Fibroblast of lung (primary cell): ENCODE results near the gene PRR35.

Experiments used
- EZH2 ChIP-seq: IDR thresholded peaks from 2 replicates; pipeline ENCODE4 v1.5.1; 2012; ENCODE audit warnings: low read length, control low read depth, mild to moderate bottlenecking; ENCODE audit errors: missing control alignments
- TF ChIP-seq, protein P1 (sequence below), 2 donors: IDR thresholded peaks in 1 of 2; conservative IDR thresholded peaks in 1 of 2; 1 replicate in 1 of 2; 2 replicates in 1 of 2; pipeline ENCODE4 v1.5.1; 2011 to 2012; ENCODE audit warnings: low read length in 2 of 2, control low read depth in 1 of 2, inconsistent platforms in 1 of 2, low read depth in 1 of 2, mild to moderate bottlenecking in 1 of 2

DNA sequence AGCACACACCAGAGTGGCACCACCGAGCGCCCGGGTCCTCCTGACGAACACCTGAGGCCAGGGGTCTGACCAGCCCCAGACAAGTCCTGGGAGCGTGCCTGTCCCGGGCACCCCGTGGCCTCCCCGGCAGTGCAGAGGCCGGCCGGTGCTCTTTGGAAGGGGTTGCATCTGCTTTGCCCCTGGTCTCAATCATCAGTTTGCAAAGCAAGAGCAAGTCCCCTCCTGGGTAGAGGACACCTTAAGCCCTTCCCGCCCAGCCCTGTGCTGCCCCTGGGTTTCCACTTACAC lies 44.3 kb upstream of the PRR35 start:
- TF ChIP-seq, protein P1, sequence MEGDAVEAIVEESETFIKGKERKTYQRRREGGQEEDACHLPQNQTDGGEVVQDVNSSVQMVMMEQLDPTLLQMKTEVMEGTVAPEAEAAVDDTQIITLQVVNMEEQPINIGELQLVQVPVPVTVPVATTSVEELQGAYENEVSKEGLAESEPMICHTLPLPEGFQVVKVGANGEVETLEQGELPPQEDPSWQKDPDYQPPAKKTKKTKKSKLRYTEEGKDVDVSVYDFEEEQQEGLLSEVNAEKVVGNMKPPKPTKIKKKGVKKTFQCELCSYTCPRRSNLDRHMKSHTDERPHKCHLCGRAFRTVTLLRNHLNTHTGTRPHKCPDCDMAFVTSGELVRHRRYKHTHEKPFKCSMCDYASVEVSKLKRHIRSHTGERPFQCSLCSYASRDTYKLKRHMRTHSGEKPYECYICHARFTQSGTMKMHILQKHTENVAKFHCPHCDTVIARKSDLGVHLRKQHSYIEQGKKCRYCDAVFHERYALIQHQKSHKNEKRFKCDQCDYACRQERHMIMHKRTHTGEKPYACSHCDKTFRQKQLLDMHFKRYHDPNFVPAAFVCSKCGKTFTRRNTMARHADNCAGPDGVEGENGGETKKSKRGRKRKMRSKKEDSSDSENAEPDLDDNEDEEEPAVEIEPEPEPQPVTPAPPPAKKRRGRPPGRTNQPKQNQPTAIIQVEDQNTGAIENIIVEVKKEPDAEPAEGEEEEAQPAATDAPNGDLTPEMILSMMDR (conservative IDR thresholded peaks at IDR 0.05 in 1 of 2, IDR thresholded peaks at IDR 0.05 in 1 of 2; ENCODE audit: low read depth in 1 of 2, low read length in 2 of 2), result no peak
- no peak for TF ChIP-seq EZH2
